Dermis blood vessel endothelial cell (primary cell): Measurements from ENCODE around the gene PTH. TPM values are rescaled to one million over a fixed set of nuclear protein-coding genes. Genes with fewer than 3 reads are reported as not detected.

Source experiments
- DNase-seq: peaks from one replicate; pipeline ENCODE4 v3.0.0; 2010
- total RNA-seq: library from RNA; depleted of rRNA; stranded (reverse); fragments of >200 nt; gene quantifications from 2 replicates; pipeline ENCODE4 v1.2.3, GENCODE V29; 2014

PTH gene
- total RNA-seq: not detected in 2 replicates

- no peak for DNase-seq
Measured at GRCh38 chr11:13495929-13496328, at the start of gene PTH. TSS of gene PTH (minus strand) at chr11:13495997. CDS start at chr11:13492855, 3,142 bp downstream.

GRCh38 chr11:13538044-13538443, 42.2 kb upstream of the PTH start:
- no peak for DNase-seq

GRCh38 chr11:13535819-13536218, 40.0 kb upstream of the PTH start:
- peak; percentile 5 for DNase-seq

- DNase-seq: no peak
Measured at GRCh38 chr11:13534358-13534757, 38.6 kb upstream of the PTH start.

GRCh38 chr11:13525257-13525656, 29.5 kb upstream of the PTH start:
- no peak for DNase-seq

GRCh38 chr11:13503393-13503792, 7.6 kb upstream of the PTH start:
- DNase-seq: no peak

GRCh38 chr11:13502492-13502891, 6.7 kb upstream of the PTH start:
- DNase-seq: no peak

- DNase-seq: no peak
Measured at GRCh38 chr11:13494051-13494450, 1.7 kb downstream of the PTH start.

GRCh38 chr11:13487661-13488030, 8.2 kb downstream of the PTH start:
- DNase-seq: peak; percentile 29

GRCh38 chr11:13486926-13487660, 8.7 kb downstream of the PTH start:
- peak; percentile 51 for DNase-seq

- no peak for DNase-seq
Measured at GRCh38 chr11:13480198-13480597, 15.6 kb downstream of the PTH start.

- no peak for DNase-seq
Measured at GRCh38 chr11:13479688-13480087, 16.1 kb downstream of the PTH start.

GRCh38 chr11:13475091-13475490, 20.7 kb downstream of the PTH start:
- no peak for DNase-seq

GRCh38 chr11:13473013-13473722, 22.6 kb downstream of the PTH start:
- no peak for DNase-seq

GRCh38 chr11:13468750-13469149, 27.0 kb downstream of the PTH start:
- DNase-seq: no peak

GRCh38 chr11:13465909-13466371, 29.9 kb downstream of the PTH start:
- peak; percentile 71 for DNase-seq

GRCh38 chr11:13463779-13464290, 32.0 kb downstream of the PTH start:
- DNase-seq: no peak

- DNase-seq: peak; percentile 96
Measured at GRCh38 chr11:13462901-13463778, 32.7 kb downstream of the PTH start, which contains the start of gene BTBD10. TSS of gene BTBD10 (minus strand) at chr11:13463222. CDS start at chr11:13445124, 18,098 bp downstream.

GRCh38 chr11:13462311-13462900, 33.4 kb downstream of the PTH start:
- peak; percentile 56 for DNase-seq

GRCh38 chr11:13461291-13461690, 34.5 kb downstream of the PTH start:
- DNase-seq: peak; percentile 15

- no peak for DNase-seq
Measured at GRCh38 chr11:13450832-13451397, 44.9 kb downstream of the PTH start.

GRCh38 chr11:13449522-13449921, 46.3 kb downstream of the PTH start:
- DNase-seq: no peak
